GM18951 (cell line): ENCODE results near the gene SMIM43.
A peak's percentile ranks its signal among the peaks of the same experiment; 100 is the strongest.

ENCODE experiments used
- POLR2A ChIP-seq: IDR thresholded peaks from 4 replicates; pipeline ENCODE4 v1.6.1; 2011; ENCODE audit warnings: mild to moderate bottlenecking; ENCODE audit not compliant: insufficient read length, insufficient read depth; ENCODE audit errors: extremely low read depth
- in situ Hi-C: fragments of 300-500 bp; cut with MboI; formaldehyde crosslinking; loops from one replicate; pipeline ENCODE4 v1.12.0; 2022; ENCODE audit warnings: low sequenced_read_pairs, mixed read lengths, inconsistent platforms; ENCODE audit not compliant: unreplicated experiment

Gene SMIM43

DNA sequence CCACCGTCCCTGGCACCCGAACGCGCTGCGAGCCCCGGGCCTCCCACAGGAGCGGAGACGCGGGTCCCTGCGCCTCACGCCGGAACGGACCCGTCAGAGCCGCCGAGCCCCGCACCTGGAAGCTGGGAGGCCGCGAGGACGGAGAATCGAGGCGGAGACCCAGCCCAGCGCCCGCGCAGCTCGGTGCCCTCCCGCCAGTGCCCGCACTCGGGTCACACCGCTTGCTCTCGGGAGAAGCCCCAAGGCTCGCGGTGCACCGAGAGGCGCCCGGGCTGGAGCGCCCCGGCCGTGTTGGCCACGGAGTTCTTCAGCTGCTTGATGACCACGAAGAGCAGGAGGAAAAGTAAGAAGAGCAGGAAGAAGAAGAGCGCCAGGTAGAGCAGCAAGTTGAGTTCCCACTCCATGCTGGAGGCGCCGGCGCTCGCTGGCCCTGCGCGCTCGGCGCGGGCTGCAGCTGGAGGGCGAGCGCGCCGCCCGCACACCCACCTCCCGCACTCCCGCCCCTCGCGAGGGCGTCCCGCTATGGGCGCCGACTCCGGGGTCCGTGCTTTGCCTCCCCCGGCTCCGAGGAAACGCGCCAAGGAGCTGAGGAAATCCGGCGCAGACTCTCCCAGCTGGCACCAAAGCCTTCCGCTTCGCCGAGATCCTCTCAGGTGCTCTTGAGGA lies at the start of gene SMIM43:
Gene SMIM43, minus strand, starts transcription at position 463 of the 666 bp plus-strand sequence. Its CDS starts 59 bp downstream, at position 404.
- in situ Hi-C loops, result no loop called here
- no peak for TF ChIP-seq POLR2A

DNA sequence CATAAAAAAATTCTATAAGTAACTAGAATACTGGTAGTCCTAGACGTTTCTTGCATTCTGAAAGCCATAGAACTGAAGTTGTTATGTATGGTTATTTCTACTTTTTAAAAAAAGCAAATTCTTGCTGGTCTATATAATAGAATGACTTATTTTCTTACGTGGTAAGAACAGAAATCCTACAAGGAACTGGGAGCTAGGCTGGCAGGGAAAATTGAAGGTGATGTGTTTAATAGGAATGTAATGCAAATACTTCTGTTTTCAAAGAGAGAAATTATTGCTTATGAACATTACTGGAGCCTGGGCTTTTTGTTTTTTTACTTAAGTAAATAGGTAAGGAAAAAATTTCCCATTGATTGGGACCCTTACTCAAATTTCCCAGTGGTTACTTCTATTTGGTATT lies 49.8 kb upstream of the SMIM43 start:
- no peak for TF ChIP-seq POLR2A

GRCh38 chr4:121811122-121811521 lies 46.2 kb upstream of the SMIM43 start:
- TF ChIP-seq POLR2A, result no peak
- in situ Hi-C loops, result no loop called here

More for the DNA sequence above, 49.8 kb upstream of the SMIM43 start:
- in situ Hi-C loops, result no loop called here

GRCh38 chr4:121806411-121806810 lies 41.4 kb upstream of the SMIM43 start:
- no peak for TF ChIP-seq POLR2A
- in situ Hi-C loops, result no loop called here

DNA sequence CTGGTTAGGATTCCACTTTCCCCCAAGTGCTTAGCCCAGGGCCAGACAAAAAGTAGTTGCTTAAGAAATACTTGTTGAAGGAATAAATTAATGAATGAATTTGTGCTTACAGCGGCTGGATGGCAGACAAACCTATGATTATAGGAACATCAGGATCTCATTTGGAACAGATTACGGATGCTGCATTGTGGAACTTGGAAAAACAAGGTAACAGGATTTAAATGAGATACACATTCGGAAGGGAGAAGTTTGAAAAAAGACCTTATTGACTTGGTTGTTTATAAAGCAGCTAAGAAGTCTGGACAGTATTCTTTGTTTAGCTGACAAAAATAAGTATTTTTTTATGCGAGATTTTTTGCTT lies 36.7 kb upstream of the SMIM43 start:
- no peak for TF ChIP-seq POLR2A
- in situ Hi-C loops, result no loop called here

DNA sequence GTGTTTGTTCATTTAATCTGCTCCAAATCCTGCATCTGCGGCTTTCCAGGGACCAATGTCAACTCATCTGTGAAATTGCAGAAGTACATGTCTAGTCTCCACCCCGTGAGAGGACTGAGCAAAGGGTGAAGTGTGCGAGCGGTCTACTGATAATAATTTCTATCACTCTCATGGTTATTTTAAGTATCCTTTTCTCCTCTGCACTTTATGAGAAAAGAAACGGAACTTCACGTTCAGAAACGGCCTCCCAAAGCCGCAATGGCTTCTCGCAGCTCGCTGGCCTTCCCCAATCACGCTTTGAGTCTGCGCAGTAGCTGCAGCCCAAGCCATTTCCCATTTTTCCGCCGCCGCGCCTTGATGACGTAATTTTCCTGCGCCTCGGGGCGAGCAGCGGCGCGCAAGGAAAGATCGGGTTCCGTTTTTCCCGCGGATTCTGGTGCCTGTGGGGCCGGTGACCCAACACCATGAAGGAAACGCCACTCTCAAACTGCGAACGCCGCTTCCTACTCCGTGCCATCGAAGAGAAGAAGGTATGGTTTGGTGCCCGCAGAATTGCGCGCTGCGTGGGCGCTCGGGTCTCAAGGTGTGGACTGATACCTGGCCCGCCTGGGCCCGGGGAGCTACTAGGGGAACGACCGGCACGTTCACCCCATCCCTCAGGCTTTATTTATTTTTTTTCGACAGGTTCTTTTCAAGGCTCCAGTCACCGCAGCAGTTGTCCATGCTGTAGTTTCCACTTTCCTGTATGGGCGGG lies 36.2 kb upstream of the SMIM43 start, which contains the start of gene EXOSC9:
Gene EXOSC9, plus strand, starts transcription at position 363 of the 754 bp plus-strand sequence. Its CDS starts 102 bp downstream, at position 465.
- in situ Hi-C loops, result no loop called here
- peak; percentile 69 for TF ChIP-seq POLR2A

GRCh38 chr4:121800638-121800960 lies 35.6 kb upstream of the SMIM43 start:
- in situ Hi-C loops, result no loop called here

GRCh38 chr4:121799867-121800501 lies 35.0 kb upstream of the SMIM43 start:
- in situ Hi-C loops, result no loop called here
- no peak for TF ChIP-seq POLR2A

More at GRCh38 chr4:121800638-121800960, 35.6 kb upstream of the SMIM43 start:
- no peak for TF ChIP-seq POLR2A

DNA sequence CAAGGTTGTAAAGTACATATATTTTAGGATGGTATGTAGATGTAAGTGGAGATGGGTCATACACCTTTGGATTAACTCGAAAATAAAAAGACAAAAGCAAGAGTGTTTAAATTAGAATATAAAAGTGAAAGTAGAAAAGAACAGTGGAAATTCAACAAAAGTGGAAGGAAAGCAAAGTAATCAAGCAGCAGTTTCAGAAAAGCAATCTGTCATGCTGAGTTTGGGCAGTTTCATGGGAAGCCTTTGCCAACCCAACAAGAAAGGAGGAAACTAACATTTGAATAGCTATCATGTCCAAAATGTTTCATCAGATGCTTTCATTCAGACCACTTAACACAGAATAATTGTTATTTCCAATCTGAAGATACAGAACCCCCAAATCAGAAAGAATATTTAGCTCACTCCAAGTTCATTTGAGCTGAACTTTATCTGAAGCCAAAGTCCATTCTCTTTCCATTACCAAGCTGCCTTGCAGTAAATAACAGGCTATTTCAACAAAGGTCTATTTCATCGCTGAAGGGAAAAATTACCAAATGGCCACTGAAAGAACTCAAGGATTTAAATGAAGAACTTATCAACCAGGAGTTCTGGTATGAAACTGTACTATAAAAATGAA lies 34.4 kb upstream of the SMIM43 start:
- in situ Hi-C loops, result no loop called here
- TF ChIP-seq POLR2A, result no peak

DNA sequence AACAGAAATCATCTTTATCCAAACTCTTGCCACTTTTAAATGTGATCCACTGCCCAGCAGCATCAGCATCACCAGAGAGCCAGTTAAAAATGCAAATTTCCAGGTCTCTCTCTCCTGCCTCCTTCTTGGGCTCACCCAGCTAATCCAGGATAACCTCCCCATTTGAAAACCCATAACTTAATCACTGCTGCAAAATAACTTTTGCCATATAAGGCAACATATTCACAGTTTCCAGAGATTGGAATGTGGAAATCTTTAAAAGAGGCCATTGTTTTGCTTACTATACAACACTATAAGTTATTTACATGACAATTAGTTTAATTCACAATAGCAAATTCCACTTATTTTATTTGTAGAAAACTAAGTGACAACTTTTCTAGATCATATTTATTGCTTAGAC lies 31.3 kb upstream of the SMIM43 start:
- TF ChIP-seq POLR2A, result no peak
- in situ Hi-C loops, result no loop called here

DNA sequence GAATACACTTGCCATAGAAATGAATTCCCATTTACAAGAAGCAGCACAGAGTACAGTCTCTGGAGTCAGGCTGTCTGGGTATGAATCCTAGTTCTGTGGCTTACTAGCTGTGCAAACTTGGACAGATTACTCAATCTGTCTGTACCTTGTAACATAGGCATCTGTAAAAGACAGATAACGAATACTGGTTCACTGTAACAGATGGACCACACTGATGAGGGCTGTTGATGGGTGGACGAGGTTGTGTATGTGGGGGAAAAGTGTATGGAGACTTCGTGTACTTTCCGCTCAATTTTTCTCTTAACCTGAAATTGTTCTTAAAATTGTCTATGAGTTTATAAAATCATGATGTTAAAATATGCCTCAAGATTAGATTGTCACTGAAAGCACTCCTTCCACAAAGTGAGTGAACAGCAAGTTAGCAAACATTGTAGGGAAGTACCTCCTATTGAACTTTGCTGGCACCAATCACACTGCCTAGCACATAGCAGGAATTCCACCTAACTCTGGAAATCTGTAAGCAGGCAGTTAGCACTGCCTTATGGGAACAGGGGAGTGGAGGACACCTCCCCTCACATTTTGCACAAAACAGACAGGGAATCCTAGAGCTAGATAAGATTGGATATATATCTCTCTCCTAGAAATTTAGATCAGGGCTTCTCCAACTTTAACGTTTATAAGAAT lies 29.7 kb upstream of the SMIM43 start:
- in situ Hi-C loops, result no loop called here
- TF ChIP-seq POLR2A, result no peak

GRCh38 chr4:121792966-121793365 lies 28.0 kb upstream of the SMIM43 start:
- no peak for TF ChIP-seq POLR2A

DNA sequence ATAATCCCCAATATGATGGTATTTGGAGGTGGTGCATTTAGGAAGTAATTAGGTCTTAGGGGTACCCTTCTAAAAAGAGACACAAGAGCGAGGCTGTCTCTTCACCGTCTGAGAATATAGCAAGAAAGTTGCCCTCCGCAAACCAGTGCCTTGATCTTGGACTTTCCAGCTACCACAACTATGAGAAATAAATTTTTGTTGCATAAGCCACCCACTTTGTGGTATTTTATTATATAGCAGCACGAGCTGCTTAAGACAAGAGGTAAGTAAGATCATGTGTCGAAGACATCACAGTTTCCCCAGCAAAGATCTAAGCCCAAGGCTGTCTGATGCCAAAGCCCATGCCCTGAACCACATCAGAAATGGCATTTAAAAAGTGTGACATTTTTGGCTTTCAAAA lies 26.5 kb upstream of the SMIM43 start:
- in situ Hi-C loops, result no loop called here

More at GRCh38 chr4:121792966-121793365, 28.0 kb upstream of the SMIM43 start:
- in situ Hi-C loops, result no loop called here

More for the DNA sequence above, 26.5 kb upstream of the SMIM43 start:
- TF ChIP-seq POLR2A, result no peak
